ENCODE results near the gene SUN2. TPM values are rescaled to one million over a fixed set of nuclear protein-coding genes. Genes with fewer than 3 reads are reported as not detected.

SUN2 gene
- total and polyA plus RNA-seq, 9 of the 15 experiments (the other 6 are each of a cell fraction or from before 2014, with no cell fraction given), result 0.11 to 42.6 (median 16.7) TPM

GRCh38 chr22:38705235-38706100, 50.3 kb downstream of the SUN2 start, which contains the start of gene GTPBP1 (continued):
- TF ChIP-seq TCFL5 (CRISPR knock-in tag; conservative IDR thresholded peaks at IDR 0.05) (no peak), ZNF282 (CRISPR knock-in tag; IDR thresholded peaks at IDR 0.05) (no peak), SMARCC2 (IDR thresholded peaks at IDR 0.05; ENCODE audit: low read depth) (no peak), GATAD2B (IDR thresholded peaks at IDR 0.05; ENCODE audit: borderline replicate concordance) (no peak), ZNF408 (CRISPR knock-in tag; IDR thresholded peaks at IDR 0.05; ENCODE audit: low read depth) (no peak), ZBTB11 (CRISPR knock-in tag; IDR thresholded peaks at IDR 0.05) (no peak), E2F4 (CRISPR knock-in tag; IDR thresholded peaks at IDR 0.05; ENCODE audit: low read depth) (0 out of 2 replicates have a peak, but pooled peaks have one; percentile 10), ZBTB40 (IDR thresholded peaks at IDR 0.05) (no peak), ZBTB40 (CRISPR knock-in tag; IDR thresholded peaks at IDR 0.05) (no peak), MXI1 (IDR thresholded peaks at IDR 0.05; ENCODE audit: low read depth, low read length) (no peak), RBM25 (IDR thresholded peaks at IDR 0.05; ENCODE audit: low read depth, low read length, severe bottlenecking) (peak; percentile 69), HDAC2 (IDR thresholded peaks at IDR 0.05) (no peak), CHD1 (IDR thresholded peaks at IDR 0.05; ENCODE audit: low read length) (no peak)
